Fibroblast of mammary gland (primary cell): Measurements from ENCODE around the gene ETV6.

Experiments
- DNase-seq: peaks from one replicate; pipeline ENCODE4 v3.0.0-alpha.2; 2010; ENCODE audit warnings: low read depth
- H3K4me3 ChIP-seq: 2 replicates; pipeline ENCODE4 v1.5.1; 2011; ENCODE audit warnings: low read depth, mild to moderate bottlenecking, low read length, moderate library complexity; ENCODE audit not compliant: control insufficient read depth
- CTCF ChIP-seq: conservative IDR thresholded peaks from 2 replicates; pipeline ENCODE4 v1.5.1; 2011; ENCODE audit warnings: low read depth, low read length, inconsistent platforms; ENCODE audit not compliant: control insufficient read depth, insufficient read depth

Gene ETV6

GRCh38 chr12:11666131-11667050, 16.9 kb downstream of the ETV6 start:
- DNase-seq, result no peak
- no peak for TF ChIP-seq CTCF
- no peak overlapping the region for H3K4me3 ChIP-seq

GRCh38 chr12:11667171-11667570, 17.7 kb downstream of the ETV6 start:
- H3K4me3 ChIP-seq, result no peak overlapping the region
- DNase-seq, result no peak
- TF ChIP-seq CTCF, result no peak

DNA sequence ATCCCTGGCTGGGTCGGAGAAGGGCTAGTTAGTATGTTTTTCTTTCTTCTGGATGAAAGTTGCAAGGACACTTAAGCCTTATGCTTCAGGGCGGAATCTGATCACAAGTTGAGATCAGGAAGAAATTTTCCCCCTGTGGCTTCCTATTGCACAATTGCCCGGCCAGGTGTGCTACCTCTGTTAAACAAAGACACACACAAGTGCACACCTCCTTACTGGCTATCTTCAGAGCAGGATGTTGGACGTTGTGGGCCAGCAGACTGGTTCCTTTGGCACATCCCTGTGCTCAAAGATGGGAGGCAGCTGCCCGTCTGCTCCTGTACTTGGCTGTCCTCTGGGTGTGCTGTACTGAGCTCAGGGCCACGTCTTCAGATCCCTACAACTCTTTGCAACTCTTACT, 19.1 kb downstream of the ETV6 start:
- no peak overlapping the region for H3K4me3 ChIP-seq
- no peak for TF ChIP-seq CTCF
- no peak for DNase-seq

GRCh38 chr12:11669348-11669747, 19.9 kb downstream of the ETV6 start:
- no peak overlapping the region for H3K4me3 ChIP-seq
- no peak for TF ChIP-seq CTCF
- DNase-seq, result no peak

DNA sequence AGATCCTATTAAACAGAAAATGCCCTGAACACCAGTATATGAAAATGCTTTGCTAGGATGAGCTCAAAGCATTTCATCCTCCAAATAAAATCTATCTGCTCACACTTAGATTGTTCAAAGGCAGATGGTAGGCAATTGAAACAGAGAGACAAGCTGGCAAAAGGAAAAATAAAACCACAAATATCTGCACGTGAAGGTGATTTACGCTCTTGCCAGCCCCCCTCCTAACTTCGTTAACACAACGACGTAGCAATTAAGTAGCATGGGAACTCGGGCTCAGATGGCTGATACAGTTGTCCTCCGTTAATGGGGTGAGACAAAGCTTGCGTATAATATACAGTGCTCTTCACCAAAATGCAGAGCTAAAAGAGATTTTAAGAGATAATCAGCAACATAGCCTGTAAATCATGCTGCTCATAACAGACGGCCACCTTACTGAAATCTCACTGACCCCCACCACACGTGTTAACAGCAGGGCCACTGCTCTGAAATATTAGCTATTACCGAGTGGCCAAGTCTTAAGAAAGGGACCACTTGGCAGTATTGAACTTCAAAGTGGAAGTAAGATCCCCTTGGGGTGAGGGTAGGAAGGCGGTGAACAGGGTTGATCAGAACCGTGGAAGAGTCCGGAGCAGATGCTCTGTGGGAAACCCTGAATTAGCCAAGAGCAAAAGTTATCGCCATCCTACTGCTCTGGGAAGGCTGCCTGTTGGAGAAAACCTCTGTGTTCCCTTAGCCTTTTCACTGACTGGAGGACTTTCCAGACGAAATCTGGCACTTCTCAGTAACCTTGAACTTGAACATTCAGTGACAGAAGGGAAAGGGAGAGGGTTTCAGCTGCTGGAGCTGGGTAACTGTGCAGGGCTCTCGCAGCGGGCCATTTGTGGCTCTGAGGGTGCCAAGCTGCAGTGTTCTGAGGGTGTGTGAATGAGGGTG, 23.1 kb downstream of the ETV6 start:
- no peak for TF ChIP-seq CTCF
- no peak overlapping the region for H3K4me3 ChIP-seq
- no peak for DNase-seq

GRCh38 chr12:11673666-11674461, 24.4 kb downstream of the ETV6 start:
- H3K4me3 ChIP-seq, result no peak overlapping the region
- no peak for TF ChIP-seq CTCF
- DNase-seq, result no peak
